OCI-LY3 (cell line): ENCODE results near the gene PRDM1.

Experiments
- EZH2phosphoT487 ChIP-seq: fragments of 200-600 bp; shearing (Covaris generic); IDR thresholded peaks from 2 replicates; pipeline ENCODE4 v1.6.1; 2018; ENCODE audit warnings: antibody characterized with exemption, mixed run types, low read depth
- TF ChIP-seq, protein P1 (sequence below): fragments of 200-600, 300-600 bp; sonication (generic); IDR thresholded peaks from 2 replicates; pipeline ENCODE4 v1.5.1; 2014; ENCODE audit warnings: antibody characterized with exemption, low read length, low read depth

GRCh38 chr6:106103728-106104109, 17.6 kb downstream of the PRDM1 start:
- TF ChIP-seq, protein P1, sequence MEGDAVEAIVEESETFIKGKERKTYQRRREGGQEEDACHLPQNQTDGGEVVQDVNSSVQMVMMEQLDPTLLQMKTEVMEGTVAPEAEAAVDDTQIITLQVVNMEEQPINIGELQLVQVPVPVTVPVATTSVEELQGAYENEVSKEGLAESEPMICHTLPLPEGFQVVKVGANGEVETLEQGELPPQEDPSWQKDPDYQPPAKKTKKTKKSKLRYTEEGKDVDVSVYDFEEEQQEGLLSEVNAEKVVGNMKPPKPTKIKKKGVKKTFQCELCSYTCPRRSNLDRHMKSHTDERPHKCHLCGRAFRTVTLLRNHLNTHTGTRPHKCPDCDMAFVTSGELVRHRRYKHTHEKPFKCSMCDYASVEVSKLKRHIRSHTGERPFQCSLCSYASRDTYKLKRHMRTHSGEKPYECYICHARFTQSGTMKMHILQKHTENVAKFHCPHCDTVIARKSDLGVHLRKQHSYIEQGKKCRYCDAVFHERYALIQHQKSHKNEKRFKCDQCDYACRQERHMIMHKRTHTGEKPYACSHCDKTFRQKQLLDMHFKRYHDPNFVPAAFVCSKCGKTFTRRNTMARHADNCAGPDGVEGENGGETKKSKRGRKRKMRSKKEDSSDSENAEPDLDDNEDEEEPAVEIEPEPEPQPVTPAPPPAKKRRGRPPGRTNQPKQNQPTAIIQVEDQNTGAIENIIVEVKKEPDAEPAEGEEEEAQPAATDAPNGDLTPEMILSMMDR, result no peak
- TF ChIP-seq EZH2phosphoT487, result no peak
